HG03196 (cell line): ENCODE data around the gene ZNF212.
A peak's percentile ranks its signal among the peaks of the same experiment; 100 is the strongest.
"Not testable (repeated sequence)": the region's sequence is repeated elsewhere in the genome, so short reads cannot be mapped to it uniquely, and the experiment has no call there.

Experiments
- ATAC-seq: cut with Tn5 transposase; IDR thresholded peaks from one replicate; pipeline ENCODE4 v1.9.1; 2021; ENCODE audit not compliant: unreplicated experiment

The ZNF212 gene

DNA sequence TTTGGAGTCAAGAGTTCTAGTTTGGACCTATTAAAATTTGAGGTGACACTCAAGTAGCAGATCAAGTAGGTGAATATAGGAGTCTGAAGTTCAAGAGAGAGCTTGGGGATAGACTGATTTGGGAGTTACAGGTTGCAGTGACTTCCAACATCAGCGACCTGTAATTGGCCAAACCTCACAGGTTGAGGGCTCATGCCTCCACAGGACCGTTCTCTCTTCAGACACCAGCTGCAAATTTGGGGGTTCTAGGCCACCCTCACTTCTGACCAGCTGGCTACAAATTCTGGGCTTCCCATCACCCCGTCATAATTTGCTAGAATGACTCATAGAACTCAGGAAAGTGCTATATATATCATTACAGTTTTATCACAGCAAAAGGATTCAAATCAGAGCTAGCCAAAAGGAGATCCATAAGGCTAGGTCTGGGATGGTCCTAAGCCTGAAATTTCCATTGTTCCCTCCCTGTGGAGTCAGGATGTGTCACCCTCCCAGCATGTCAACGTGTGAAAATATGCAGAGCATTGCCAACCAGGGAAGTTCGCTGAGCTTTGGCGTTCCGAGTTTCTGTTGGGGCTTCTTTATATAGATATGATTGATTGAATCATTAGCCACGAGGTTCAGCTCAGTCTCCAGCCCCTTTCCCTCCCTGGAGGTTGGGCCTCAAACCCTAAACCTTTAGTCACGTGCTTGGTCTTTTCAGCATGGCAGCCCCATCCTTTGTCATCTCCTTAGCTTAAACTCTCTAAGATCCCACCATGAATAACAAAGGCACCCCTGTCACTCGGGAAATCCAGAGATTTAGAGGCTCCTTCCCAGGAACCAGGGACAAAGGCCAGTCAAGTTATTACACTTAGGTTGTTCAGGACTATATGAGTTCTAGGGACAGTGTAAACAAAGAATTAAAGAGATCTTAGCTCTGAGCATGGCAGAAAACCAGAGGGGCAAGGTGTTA is 20.7 kb upstream of the ZNF212 start:
- ATAC-seq: no peak

DNA sequence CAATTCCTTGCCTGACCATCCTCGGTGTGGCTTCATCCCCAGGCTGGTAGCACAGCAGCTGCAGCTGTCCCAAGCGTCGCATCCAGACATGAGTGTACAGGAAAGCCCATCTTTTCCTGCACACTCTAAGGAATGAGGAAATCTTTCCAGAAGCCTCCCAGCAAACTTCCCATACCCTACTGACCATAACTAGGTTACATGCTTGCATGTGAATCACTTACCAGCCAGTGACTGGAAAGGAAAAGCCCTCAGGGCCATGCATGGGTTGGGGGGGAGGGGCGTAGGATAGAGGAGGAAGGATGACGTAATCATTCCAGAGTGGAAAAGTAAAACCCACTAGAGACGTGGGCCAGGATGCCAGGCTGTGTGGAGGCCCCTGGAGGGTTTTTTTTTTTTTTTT is 18.9 kb upstream of the ZNF212 start:
- no peak for ATAC-seq

DNA sequence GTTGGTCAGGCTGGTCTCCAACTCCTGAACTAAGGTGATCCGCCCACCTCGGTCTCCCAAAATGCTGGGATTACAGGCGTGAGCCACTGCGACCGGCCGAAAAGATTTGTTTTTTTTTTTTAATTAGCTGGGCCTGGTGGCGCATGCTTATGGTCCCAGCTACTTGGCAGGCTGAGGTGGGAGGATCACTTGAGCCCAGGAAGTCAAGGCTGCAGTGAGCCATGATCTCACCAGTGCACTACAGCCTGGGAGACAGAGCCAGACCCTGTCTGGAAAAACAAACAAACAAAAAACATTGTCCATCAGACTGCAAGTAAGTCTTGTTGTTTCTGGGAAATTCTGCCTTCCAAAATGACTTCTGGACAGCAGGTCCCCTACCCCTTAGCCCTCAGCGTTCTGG is 16.3 kb upstream of the ZNF212 start:
- no peak for ATAC-seq

- ATAC-seq: no peak
These were observed 15.7 kb upstream of the ZNF212 start for GRCh38 chr7:149223761-149224160.

- no peak for ATAC-seq
These were observed 15.1 kb upstream of the ZNF212 start for GRCh38 chr7:149224352-149224751.

DNA sequence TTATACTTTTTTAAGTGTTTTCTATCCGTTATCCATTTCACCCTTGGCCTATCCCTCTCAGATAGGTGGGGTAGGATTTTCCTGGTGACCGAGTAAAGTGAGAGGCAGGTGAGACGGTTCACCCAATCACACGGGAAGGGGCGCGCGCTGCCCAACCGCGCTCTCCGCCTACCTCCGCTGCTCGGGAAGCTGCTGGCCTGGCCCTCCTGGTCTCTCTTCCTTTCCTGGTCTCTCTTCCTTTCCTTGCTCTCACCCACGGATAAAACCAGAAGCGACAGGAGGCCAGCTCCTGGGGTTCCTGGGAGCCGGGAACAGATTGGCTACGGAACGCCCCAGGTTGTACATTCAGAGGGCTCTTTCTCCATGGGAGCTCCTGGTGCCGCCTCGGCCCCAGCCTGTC is 14.3 kb upstream of the ZNF212 start:
- ATAC-seq: no peak

GRCh38 chr7:149225656-149226055 is 13.8 kb upstream of the ZNF212 start:
- ATAC-seq: no peak

- ATAC-seq: not testable (repeated sequence)
These were observed 13.1 kb upstream of the ZNF212 start for GRCh38 chr7:149226366-149226765.

DNA sequence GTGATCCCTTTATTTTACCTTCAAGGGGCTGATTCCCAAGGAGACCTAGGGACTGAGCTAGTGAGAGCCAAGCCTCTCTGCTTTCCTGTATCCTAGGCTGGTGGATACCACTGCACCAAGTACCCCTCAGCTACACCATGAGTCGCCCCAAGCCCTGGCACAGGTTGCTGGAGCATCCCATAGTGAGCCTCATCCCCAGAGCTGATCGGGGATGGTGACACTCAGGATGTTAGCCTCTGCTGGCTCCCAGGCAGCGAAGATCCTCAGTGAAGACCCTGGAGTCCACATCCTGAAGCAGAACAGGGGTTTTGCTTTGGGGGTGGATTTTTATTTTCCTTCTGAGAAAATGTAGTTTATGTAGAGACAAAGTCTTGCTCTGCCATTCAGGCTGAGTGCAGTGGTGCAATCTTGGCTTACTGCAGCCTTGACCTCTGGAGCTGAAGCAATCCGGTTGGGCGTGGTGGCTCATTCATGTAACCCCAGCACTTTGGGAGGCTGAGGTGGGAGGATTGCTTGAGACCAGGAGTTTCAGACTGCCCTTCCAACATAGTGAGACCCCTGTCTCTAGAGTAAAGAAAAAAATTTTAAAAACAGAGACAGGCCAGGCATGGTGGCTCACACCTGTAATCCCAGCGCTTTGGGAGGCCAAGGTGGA is 12.5 kb upstream of the ZNF212 start:
- no peak for ATAC-seq

GRCh38 chr7:149228831-149229471 is 10.5 kb upstream of the ZNF212 start:
- no peak for ATAC-seq

- ATAC-seq: no peak
These were observed 9.9 kb upstream of the ZNF212 start for GRCh38 chr7:149229526-149229925.

- no peak for ATAC-seq
These were observed 7.1 kb upstream of the ZNF212 start for GRCh38 chr7:149232362-149232761.

- ATAC-seq: not testable (repeated sequence)
These were observed 5.7 kb upstream of the ZNF212 start for GRCh38 chr7:149233655-149234204.

DNA sequence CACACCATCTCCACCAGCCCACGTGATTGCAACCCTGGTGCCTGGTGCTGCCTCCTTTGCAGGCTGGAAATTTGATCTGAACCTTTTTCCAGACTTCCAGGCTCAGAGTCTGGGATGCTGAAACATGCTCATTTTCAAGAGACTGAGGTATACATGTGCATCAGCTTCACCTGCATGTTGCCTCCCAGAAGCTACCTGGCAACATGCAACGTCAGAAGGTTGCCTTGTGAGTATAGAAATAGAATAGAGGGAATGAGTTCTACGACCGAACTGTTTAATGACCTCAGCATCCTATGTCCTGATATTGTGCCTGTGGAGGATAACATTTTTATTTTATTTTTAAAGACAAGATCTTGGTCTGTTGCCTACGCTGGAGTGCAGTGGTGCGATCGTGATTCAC is 1.9 kb upstream of the ZNF212 start:
- no peak for ATAC-seq

DNA sequence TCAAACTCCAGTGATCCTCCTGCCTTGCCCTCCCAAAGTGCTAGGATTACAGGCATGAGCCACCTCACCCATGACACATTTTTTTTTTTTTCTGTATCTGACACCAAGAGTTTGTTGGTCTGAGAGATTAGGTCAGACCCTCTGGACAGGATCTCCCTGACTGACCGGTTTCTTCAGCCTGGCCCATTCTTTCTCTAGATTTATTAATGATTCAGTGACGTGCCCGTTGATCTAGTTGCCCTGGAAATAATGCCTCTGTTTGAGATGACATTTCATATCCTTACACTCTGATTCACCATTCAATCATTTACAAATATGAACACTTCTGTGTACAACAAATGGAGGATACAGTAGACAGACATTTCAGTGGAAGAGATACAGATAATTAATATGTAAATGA is 1.4 kb upstream of the ZNF212 start:
- ATAC-seq: no peak

DNA sequence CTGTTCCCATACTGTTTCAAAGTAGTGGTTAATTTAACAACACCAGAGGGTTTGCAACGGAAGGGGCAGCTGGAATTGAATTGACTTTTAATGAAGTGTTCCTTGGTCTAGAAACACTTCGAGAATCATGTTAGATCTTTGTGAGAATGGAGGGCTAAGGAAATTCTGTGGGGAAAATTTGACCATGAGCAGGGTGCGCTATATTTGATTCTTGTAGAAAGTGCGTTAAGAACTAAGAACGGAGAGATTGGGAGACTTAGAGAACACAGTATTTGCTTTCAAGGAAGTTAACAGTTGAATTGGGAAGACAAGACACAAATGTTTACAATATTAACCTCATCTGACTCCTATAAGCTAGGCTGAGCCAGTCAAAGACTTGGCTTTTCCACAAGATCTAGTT is 1.2 kb downstream of the ZNF212 start:
- ATAC-seq: no peak

GRCh38 chr7:149241696-149242095 is 2.2 kb downstream of the ZNF212 start:
- no peak for ATAC-seq

DNA sequence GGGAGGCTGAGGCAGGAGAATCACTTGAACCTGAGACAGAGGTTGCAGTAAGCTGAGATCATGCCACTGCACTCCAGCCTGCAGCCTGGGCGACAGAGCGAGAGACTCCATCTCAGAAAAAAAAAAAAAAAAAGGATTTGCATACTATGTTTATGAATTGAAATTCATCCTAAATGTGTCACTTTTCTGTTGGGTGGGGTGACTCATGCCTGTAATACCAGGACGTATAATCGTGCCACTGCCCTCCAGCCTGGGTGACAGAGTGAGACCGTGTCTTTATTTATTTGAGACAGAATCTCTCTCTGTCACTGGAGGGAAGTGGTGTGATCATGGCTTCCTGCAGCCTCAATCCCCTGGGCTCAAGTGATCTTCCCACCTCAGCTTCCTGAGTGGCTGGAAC is 5.8 kb downstream of the ZNF212 start:
- peak; percentile 75 for ATAC-seq

DNA sequence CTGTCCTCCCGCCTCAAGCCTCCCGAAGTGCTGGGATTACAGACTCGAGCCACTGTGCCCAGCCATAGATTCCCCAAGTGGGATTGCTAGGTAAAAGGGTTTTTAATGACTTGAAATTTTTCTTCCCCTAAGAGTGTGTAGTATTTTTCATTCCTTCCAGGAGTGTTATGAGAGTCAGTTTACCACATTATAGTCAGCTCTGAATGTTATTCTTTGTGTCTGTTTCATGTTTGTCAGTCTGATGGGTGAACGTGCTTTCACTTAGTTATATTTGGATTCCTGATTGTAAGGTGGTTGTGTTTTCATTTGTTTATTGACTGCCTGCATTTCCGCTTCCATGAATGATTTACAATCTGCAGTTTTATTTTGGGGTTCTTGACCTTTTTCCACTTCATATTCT is 6.3 kb downstream of the ZNF212 start:
- no peak for ATAC-seq

GRCh38 chr7:149248777-149249176 is 9.3 kb downstream of the ZNF212 start:
- no peak for ATAC-seq

GRCh38 chr7:149250151-149250550 is 10.7 kb downstream of the ZNF212 start:
- not testable (repeated sequence) for ATAC-seq

DNA sequence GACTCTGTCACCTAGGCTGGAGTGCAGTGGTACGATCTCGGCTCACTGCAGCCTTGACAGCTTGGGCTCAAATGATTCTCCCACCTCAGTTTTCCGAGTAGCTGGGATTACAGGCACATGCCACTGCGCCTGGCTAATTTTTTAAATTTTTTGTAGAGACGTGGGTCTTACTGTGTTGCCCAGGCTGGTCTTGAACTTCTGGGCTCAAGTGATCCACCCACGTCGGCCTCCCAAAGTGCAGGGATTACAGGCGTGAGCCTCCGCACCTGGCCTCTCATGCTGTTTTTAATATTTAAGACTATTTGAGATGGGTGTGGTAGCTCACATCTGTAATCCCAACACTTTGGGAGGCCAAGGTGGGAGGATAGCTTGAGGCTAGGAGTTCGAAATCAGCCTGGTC is 12.1 kb downstream of the ZNF212 start:
- not testable (repeated sequence) for ATAC-seq
